Measurements from ENCODE around the gene IL37.
"Not testable (repeated sequence)": the region's sequence is repeated elsewhere in the genome, so short reads cannot be mapped to it uniquely, and the experiment has no call there.

The IL37 gene

GRCh38 chr2:112889976-112890375, 21.0 kb upstream of the IL37 start:
- H3K4me3 ChIP-seq (ENCODE audit: low read length), result no peak overlapping the region
- no peak for TF ChIP-seq CTCF (conservative IDR thresholded peaks at IDR 0.05; ENCODE audit: low read length)
- no peak for DNase-seq (ENCODE audit: low read depth)

GRCh38 chr2:112891385-112891831, 19.6 kb upstream of the IL37 start:
- DNase-seq (ENCODE audit: low read depth), result no peak
- no peak for TF ChIP-seq CTCF (conservative IDR thresholded peaks at IDR 0.05; ENCODE audit: low read length)

GRCh38 chr2:112893752-112894151, 17.2 kb upstream of the IL37 start:
- no peak for TF ChIP-seq CTCF (conservative IDR thresholded peaks at IDR 0.05; ENCODE audit: low read length)
- no peak overlapping the region for H3K4me3 ChIP-seq (ENCODE audit: low read length)
- no peak for DNase-seq (ENCODE audit: low read depth)

More at GRCh38 chr2:112891385-112891831, 19.6 kb upstream of the IL37 start:
- H3K4me3 ChIP-seq (ENCODE audit: low read length), result no peak overlapping the region

- no peak for DNase-seq (ENCODE audit: low read depth)
- no peak overlapping the region for H3K4me3 ChIP-seq (ENCODE audit: low read length)
- no peak for TF ChIP-seq CTCF (conservative IDR thresholded peaks at IDR 0.05; ENCODE audit: low read length)
These were observed 13.9 kb upstream of the IL37 start for GRCh38 chr2:112896909-112897623.

DNA sequence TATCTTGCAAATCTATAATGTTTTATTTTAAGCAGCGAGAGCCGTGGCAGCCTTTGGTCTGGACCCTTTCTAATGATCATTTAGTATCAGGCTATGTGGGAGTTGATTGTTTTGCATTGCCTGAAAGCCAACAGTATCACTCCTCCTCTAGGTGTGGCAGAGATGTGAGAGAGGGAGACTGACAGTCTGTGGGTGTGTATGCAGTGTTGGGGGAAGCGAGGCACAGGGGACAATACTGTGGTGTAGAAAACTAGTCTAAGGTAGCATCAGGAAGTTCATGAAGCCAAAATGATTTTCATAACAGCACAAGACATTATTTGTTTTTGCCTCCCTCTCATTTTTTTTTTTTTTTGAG, 13.4 kb upstream of the IL37 start:
- no peak overlapping the region for H3K4me3 ChIP-seq (ENCODE audit: low read length)
- no peak for DNase-seq (ENCODE audit: low read depth)
- no peak for TF ChIP-seq CTCF (conservative IDR thresholded peaks at IDR 0.05; ENCODE audit: low read length)

GRCh38 chr2:112901431-112902065, 9.4 kb upstream of the IL37 start:
- DNase-seq (ENCODE audit: low read depth); H3K4me3 ChIP-seq (ENCODE audit: low read length): not testable (repeated sequence)

- TF ChIP-seq CTCF (conservative IDR thresholded peaks at IDR 0.05; ENCODE audit: low read length), result no peak
- no peak overlapping the region for H3K4me3 ChIP-seq (ENCODE audit: low read length)
- no peak for DNase-seq (ENCODE audit: low read depth)
These were observed 8.1 kb upstream of the IL37 start for GRCh38 chr2:112902816-112903215.
